Prostate gland (tissue), 2 donors: ENCODE data around the gene SLC4A1AP. TPM values are rescaled to one million over a fixed set of nuclear protein-coding genes. Genes with fewer than 3 reads are reported as not detected.
A peak's percentile ranks its signal among the peaks of the same experiment; 100 is the strongest.
"Not testable (repeated sequence)": the region's sequence is repeated elsewhere in the genome, so short reads cannot be mapped to it uniquely, and the experiment has no call there.

Experiments
- DNase-seq: peaks from one replicate; pipeline ENCODE4 v3.0.0-alpha.2; 2019; ENCODE audit warnings: low spot score
- H3K27ac ChIP-seq, 2 donors: fragments of 200-600 bp; sonication (generic); 2 replicates each; pipeline ENCODE4 v1.5.1; 2017 to 2019
- H3K27me3 ChIP-seq: fragments of 200-600 bp; sonication (generic); replicated peaks from 2 replicates; pipeline ENCODE4 v1.5.1; 2019; ENCODE audit not compliant: insufficient read depth
- H3K36me3 ChIP-seq, 2 donors: fragments of 200-600 bp; sonication (generic); 1 replicate in 1 of 2; 2 replicates in 1 of 2; pipeline versions ENCODE4 v1.5.1 to v1.8.1; 2017 to 2019
- H3K4me1 ChIP-seq: fragments of 200-600 bp; sonication (generic); replicated peaks from 2 replicates; pipeline ENCODE4 v1.5.1; 2019
- H3K4me3 ChIP-seq, 2 donors: fragments of 200-600 bp; sonication (generic); 2 replicates each; pipeline ENCODE4 v1.5.1; 2017 to 2019
- H3K9me3 ChIP-seq: fragments of 200-600 bp; sonication (generic); 2 replicates; pipeline ENCODE4 v1.5.1; 2017
- POLR2A ChIP-seq: fragments of 450-650 bp; IDR thresholded peaks from one replicate; pipeline ENCODE4 v1.6.1; 2016; ENCODE audit warnings: antibody characterized with exemption, mild to moderate bottlenecking
- POLR2AphosphoS5 ChIP-seq: sonication (generic); formaldehyde crosslinking; IDR thresholded peaks from one replicate; pipeline ENCODE4 v1.6.1; 2017; ENCODE audit warnings: antibody characterized with exemption
- WGBS: methylation state at CpG from one replicate; pipeline ENCODE4 v1.1.5; 2018; 5-methylcytosine and 5-hydroxymethylcytosine counted together
- intact Hi-C: fragments of 100-400 bp; cut with DNase I; formaldehyde crosslinking; loops from one replicate; pipeline ENCODE4 v1.14.2; 2022
- total RNA-seq, 2 donors: library from RNA; depleted of rRNA; stranded (reverse); fragments of >200 nt; gene quantifications; one replicate each; pipeline ENCODE4 v1.1.0, GENCODE V29; 2016
- TF ChIP-seq, protein P1 (sequence below), 4 experiments: fragments of 200-600 bp in 2 of 4; fragments of 450-650 bp in 2 of 4; sonication (generic) in 2 of 4; IDR thresholded peaks; 1 replicate in 3 of 4; 2 replicates in 1 of 4; pipeline ENCODE4 v1.5.1; 2016 to 2019; ENCODE audit warnings: antibody characterized with exemption in 4 of 4, mild to moderate bottlenecking in 2 of 4, moderate library complexity in 2 of 4

SLC4A1AP gene
- total RNA-seq, 2 donors from 2014 or later = 19.8 to 37.9 TPM

DNA sequence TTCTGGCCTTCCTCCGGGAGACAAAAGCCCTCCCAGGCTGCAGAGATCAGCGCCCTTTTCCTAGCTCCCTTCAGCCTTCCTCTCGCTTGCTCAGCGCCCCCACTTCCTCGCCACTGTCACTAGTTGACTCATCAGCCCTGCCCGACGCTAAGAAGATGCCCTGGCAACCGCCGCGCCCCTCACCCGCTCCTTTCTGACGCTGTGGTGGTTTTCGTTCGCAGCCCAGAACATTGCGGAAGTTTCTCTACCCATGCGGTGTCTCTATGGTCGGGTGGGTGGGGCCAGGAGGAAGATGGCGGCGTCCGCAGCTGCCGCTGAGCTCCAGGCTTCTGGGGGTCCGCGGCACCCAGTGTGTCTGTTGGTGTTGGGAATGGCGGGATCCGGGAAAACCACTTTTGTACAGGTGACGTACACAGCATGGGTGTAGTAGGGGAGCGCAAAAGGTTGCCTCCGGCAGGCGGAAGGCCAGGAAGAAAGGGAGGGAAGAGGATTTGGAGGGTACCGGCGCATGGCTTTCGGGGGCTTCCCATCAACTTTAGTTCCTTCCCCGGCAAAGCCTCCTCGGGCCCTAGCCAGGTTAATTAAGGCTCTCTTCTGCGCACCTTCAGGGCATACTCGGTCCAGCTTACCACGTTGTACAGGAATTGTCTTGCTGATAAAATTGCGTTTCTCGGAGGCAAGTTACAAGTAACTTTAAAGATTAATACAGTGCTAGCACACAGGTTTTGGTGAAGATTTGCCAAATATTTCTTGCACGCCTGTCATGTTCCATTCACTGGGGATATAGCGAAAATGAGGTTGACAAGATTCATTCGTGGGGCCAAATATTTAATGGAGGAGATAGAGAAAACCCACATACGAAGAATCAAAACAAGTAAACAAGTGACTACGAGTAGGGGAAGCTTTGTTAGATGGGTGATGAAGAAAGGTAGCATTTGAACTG, 34.7 kb upstream of the SLC4A1AP start, which contains the start of the genes CCDC121 and GPN1:
CCDC121 (minus strand) TSS at position 246 of the 943 bp plus-strand sequence. CDS start 1,213 bp downstream, outside the sequence.
GPN1 (plus strand) TSS at position 284 of the 943 bp plus-strand sequence; CDS start at position 293, 9 bp downstream.
- under 1% methylated on average over 44 of the region's 44 CpGs for WGBS
- intact Hi-C loops = no loop called here
- TF ChIP-seq POLR2AphosphoS5 = peak; percentile 94
- TF ChIP-seq POLR2A = peak; percentile 82
- TF ChIP-seq, protein P1, sequence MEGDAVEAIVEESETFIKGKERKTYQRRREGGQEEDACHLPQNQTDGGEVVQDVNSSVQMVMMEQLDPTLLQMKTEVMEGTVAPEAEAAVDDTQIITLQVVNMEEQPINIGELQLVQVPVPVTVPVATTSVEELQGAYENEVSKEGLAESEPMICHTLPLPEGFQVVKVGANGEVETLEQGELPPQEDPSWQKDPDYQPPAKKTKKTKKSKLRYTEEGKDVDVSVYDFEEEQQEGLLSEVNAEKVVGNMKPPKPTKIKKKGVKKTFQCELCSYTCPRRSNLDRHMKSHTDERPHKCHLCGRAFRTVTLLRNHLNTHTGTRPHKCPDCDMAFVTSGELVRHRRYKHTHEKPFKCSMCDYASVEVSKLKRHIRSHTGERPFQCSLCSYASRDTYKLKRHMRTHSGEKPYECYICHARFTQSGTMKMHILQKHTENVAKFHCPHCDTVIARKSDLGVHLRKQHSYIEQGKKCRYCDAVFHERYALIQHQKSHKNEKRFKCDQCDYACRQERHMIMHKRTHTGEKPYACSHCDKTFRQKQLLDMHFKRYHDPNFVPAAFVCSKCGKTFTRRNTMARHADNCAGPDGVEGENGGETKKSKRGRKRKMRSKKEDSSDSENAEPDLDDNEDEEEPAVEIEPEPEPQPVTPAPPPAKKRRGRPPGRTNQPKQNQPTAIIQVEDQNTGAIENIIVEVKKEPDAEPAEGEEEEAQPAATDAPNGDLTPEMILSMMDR (IDR thresholded peaks at IDR 0.05) = peak in 1 of 4 experiments; percentile 16

DNA sequence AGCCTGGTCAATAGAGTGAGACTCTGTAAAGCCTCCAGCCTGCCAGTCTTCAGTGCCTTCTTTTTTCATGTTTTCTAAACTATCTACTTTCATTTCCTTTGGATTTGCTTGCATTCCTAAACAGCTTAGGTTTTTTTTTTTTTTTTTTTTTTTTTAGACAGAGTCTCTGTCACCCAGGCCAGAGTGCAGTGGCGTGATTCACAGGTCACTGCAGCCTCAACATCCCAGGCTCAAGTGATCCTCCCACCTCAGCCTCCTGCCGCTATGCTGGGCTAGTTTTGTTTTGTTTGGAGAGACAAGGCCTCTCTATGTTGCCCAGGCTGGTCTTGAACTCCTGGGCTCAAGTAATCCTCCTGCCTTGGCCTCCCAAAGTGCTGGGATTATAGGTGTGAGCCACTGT, 33.4 kb upstream of the SLC4A1AP start:
- intact Hi-C loops, H3K27ac ChIP-seq, DNase-seq, H3K27me3 ChIP-seq, H3K36me3 ChIP-seq, H3K9me3 ChIP-seq, H3K4me3 ChIP-seq: not testable (repeated sequence)
- WGBS = 93% methylated on average over 2 of the region's 2 CpGs
- H3K4me1 ChIP-seq = peaks cover 11% of the 10 kb centered on the region

More for the DNA sequence above, 34.7 kb upstream of the SLC4A1AP start, which contains the start of the genes CCDC121 and GPN1:
- no peaks in the 10 kb centered on the region for H3K27me3 ChIP-seq
- H3K4me1 ChIP-seq = peaks cover 11% of the 10 kb centered on the region
- DNase-seq = peak; percentile 80
- no peaks in the 10 kb centered on the region for H3K36me3 ChIP-seq
- H3K27ac ChIP-seq = peak within 1 kb of the TSS; percentile 82 to 85
- H3K4me3 ChIP-seq = peak within 1 kb of the TSS; percentile 69 to 79
- H3K9me3 ChIP-seq = no peaks in the 10 kb centered on the region

DNA sequence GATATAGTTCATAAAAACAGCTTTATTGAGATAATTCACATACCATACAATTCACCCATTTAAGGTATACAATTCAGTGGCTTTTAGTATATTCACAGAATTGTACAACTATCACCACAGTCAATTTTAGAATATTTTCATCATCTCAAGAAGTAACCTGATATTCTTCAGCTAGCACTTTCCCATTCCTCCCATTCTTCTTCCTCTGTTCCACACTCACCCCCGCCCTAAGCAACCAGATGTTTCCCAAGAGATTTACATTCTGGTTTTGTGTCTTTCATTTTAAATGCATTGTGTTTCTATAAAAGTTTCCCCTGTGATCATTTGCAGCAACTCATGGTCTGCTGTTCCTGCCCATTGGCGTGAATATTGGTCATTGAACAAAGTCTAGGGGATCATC, 29.4 kb upstream of the SLC4A1AP start:
- H3K27me3 ChIP-seq = no peaks in the 10 kb centered on the region
- no peak overlapping the region for H3K4me3 ChIP-seq
- no peaks in the 10 kb centered on the region for H3K9me3 ChIP-seq
- TF ChIP-seq POLR2A = no peak
- TF ChIP-seq, protein P1 (IDR thresholded peaks at IDR 0.05) = no peak
- intact Hi-C loops = no loop called here
- no peak for DNase-seq
- 93% methylated on average over 2 of the region's 2 CpGs for WGBS
- no peaks in the 10 kb centered on the region for H3K4me1 ChIP-seq
- no peak overlapping the region for H3K27ac ChIP-seq
- H3K36me3 ChIP-seq = peaks cover 10 to 19% of the 10 kb centered on the region in 2 donors

DNA sequence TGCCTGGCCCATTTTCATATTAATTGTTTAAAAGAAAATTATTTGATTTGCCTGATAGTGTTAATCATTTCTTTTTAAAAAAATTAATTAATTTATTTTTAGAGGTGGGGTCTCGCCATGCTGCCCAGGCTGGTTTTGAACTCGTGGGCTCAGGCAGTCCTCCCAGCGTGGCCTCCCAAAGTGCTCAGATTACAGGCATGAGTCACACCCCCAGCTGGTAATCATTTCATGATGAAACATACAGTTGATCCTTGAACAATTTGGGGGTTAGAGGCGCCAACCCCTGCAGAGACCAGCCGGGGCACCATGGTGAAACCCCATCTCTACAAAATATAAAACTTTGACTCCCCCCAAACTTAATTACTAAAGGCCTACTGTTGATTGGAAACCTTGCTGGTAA, 26.9 kb upstream of the SLC4A1AP start:
- TF ChIP-seq, protein P1 (IDR thresholded peaks at IDR 0.05) = no peak
- TF ChIP-seq POLR2AphosphoS5 = no peak
- TF ChIP-seq POLR2A = no peak
- H3K9me3 ChIP-seq = no peaks in the 10 kb centered on the region
- peaks cover 15 to 23% of the 10 kb centered on the region in 2 donors for H3K36me3 ChIP-seq
- intact Hi-C loops = no loop called here
- no peaks in the 10 kb centered on the region for H3K27me3 ChIP-seq
- WGBS = 89% methylated on average over 5 of the region's 5 CpGs
- no peak overlapping the region for H3K27ac ChIP-seq
- DNase-seq = no peak
- H3K4me3 ChIP-seq = no peak overlapping the region
- no peaks in the 10 kb centered on the region for H3K4me1 ChIP-seq

DNA sequence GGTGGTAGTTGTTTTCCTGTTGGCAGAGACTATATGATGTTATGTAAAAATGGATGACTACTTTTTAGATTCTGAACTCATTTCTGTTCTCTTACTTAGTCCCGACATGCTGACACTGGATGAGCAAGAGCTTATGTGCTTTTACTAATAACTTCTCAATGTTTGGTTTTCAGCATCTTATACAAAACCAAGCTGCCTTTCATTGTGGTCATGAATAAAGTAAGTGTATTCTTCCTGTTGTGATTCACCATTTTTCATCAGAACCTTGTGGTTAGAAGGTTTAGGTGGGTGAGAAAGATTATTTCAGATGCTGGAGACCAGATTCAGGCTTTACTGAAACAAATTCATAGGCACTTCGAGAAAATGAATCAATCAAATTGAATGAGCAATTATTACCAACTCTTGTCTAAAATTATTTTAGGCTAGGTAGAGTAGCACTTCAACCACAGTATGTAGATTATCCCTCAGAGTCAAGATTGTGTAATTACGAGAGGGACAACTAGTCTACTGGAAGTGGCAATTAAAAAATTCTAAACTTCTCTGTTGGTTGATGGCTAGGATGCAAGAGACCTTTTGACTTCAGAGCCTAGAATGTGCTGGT, 25.6 kb upstream of the SLC4A1AP start:
- no peak for TF ChIP-seq POLR2AphosphoS5
- TF ChIP-seq POLR2A = no peak
- TF ChIP-seq, protein P1 (IDR thresholded peaks at IDR 0.05) = no peak
- H3K27me3 ChIP-seq = no peaks in the 10 kb centered on the region
- H3K36me3 ChIP-seq = peaks cover 15 to 23% of the 10 kb centered on the region in 2 donors
- no peaks in the 10 kb centered on the region for H3K9me3 ChIP-seq
- WGBS = 85% methylated on average over 3 of the region's 3 CpGs
- no peaks in the 10 kb centered on the region for H3K4me1 ChIP-seq
- no peak for DNase-seq
- intact Hi-C loops = no loop called here
- H3K4me3 ChIP-seq = no peak overlapping the region
- no peak overlapping the region for H3K27ac ChIP-seq
